ENCODE results near the gene DOK4.
A peak's percentile ranks its signal among the peaks of the same experiment; 100 is the strongest.

DOK4 gene

DNA sequence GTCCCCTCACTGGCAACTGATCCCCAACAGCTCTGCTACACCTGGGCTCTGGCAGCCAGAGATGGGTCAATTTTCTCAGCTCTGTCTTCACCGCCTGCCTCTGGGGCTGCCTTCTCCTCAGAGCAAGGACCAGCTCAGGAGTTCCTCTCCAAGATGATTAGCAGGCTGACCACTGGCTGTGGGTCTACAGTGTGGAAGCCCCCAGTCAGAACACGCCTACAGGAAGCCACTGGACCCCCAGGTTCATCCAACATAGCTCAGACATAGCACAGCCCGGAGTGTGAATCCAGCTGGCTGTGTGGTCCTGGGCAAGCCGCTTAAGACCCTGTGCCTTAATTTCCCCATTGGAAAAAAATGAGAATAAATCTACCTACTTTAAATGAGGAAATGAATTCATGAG lies 4.9 kb downstream of the DOK4 start:
- Histone ChIP-seq H3K27ac (ENCODE audit: low read length) (no peak overlapping the region), H3K4me1 (ENCODE audit: control insufficient read depth, insufficient read depth, low read length) (peaks cover 43% of the 10 kb centered on the region), H3K27me3 (ENCODE audit: control insufficient read depth in 1 of 2, insufficient read depth in 2 of 2, low read length in 2 of 2) (no peaks in the 10 kb centered on the region), H3K9ac (ENCODE audit: low read length in 2 of 2) (no peak overlapping the region), H3K4me3 (ENCODE audit: low read length in 2 of 2) (no peak overlapping the region), H3K36me3 (ENCODE audit: control insufficient read depth in 2 of 2, insufficient read depth in 2 of 2, low read length in 2 of 2) (no peaks in the 10 kb centered on the region), H3K9me3 (ENCODE audit: control insufficient read depth in 2 of 2, low read length in 2 of 2) (no peaks in the 10 kb centered on the region)

DNA sequence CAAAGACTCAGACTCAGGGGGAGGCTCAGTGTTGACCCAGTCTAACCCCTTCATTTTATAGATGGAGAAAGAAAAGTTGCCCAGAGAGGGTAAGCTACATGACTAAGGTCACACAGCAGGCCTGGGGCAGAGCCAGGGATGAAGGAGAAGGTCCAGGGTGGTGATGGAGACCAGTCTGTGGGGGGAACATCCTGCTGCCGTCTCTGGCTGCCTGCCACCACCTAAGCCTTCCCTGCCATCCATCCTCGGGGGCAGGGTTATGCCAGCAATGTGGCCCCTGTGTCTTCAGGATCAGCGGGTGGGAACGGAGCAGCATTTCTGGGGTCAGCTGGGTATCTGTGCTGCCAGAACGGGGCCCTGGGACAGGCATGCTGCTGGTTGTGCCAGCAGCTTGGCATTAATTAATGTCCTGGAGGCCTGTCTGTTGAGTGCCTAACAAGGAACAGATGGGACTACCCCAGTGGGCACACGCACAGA lies 5.5 kb downstream of the DOK4 start:
- peaks cover 41% of the 10 kb centered on the region for H3K4me1 ChIP-seq (ENCODE audit: control insufficient read depth, insufficient read depth, low read length)
- H3K27me3 ChIP-seq (ENCODE audit: control insufficient read depth in 1 of 2, insufficient read depth in 2 of 2, low read length in 2 of 2) = no peaks in the 10 kb centered on the region
- no peak overlapping the region for H3K9ac ChIP-seq (ENCODE audit: low read length in 2 of 2)
- H3K27ac ChIP-seq (ENCODE audit: low read length) = no peak overlapping the region
- H3K4me3 ChIP-seq (ENCODE audit: low read length in 2 of 2) = no peak overlapping the region
- no peaks in the 10 kb centered on the region for H3K36me3 ChIP-seq (ENCODE audit: control insufficient read depth in 2 of 2, insufficient read depth in 2 of 2, low read length in 2 of 2)
- H3K9me3 ChIP-seq (ENCODE audit: control insufficient read depth in 2 of 2, low read length in 2 of 2) = no peaks in the 10 kb centered on the region

DNA sequence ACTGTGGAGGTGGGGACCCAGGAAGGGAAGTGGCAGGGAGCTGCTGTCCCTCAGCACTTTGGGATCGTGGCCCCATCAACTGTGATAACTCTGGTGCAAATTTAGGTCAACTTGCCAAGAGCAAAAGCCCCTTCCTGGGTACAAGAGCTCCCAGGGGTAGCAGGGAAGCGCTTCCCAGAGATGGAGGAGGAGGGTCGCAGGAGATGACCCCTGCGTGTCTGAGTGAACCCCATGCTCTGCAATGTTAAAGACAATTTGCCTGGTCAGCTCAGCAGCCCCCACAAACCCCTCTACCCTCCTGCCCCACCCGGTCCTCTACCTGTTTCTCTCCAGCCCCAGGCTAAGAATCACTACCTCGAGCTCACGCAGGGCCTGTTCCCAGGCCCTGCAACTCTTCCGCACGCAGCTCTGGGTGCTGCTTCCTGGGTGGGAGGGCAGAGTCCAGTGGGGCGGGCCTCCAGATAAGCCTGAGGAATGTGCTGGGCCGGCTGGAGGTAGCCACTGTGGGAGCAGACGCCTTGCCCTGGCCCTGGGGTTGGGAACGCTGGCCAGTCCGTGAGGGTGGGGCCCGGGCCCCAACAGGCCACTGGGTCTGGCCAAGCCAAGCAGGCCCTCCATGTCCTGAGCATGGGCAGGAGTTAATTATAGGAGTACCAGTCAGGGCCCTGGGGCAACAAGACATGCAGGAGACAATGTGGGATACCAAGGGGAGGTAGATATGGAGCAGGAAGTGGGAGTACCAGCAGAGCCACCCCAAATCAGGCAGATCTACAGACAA lies 6.1 kb downstream of the DOK4 start:
- Histone ChIP-seq H3K4me1 (ENCODE audit: control insufficient read depth, insufficient read depth, low read length) (peaks cover 34% of the 10 kb centered on the region), H3K4me3 (ENCODE audit: low read length in 2 of 2) (peak overlapping the region; percentile 55 to 69), H3K27me3 (ENCODE audit: control insufficient read depth in 1 of 2, insufficient read depth in 2 of 2, low read length in 2 of 2) (no peaks in the 10 kb centered on the region), H3K36me3 (ENCODE audit: control insufficient read depth in 2 of 2, insufficient read depth in 2 of 2, low read length in 2 of 2) (no peaks in the 10 kb centered on the region), H3K27ac (ENCODE audit: low read length) (no peak overlapping the region), H3K9me3 (ENCODE audit: control insufficient read depth in 2 of 2, low read length in 2 of 2) (no peaks in the 10 kb centered on the region), H3K9ac (ENCODE audit: low read length in 2 of 2) (no peak overlapping the region)

DNA sequence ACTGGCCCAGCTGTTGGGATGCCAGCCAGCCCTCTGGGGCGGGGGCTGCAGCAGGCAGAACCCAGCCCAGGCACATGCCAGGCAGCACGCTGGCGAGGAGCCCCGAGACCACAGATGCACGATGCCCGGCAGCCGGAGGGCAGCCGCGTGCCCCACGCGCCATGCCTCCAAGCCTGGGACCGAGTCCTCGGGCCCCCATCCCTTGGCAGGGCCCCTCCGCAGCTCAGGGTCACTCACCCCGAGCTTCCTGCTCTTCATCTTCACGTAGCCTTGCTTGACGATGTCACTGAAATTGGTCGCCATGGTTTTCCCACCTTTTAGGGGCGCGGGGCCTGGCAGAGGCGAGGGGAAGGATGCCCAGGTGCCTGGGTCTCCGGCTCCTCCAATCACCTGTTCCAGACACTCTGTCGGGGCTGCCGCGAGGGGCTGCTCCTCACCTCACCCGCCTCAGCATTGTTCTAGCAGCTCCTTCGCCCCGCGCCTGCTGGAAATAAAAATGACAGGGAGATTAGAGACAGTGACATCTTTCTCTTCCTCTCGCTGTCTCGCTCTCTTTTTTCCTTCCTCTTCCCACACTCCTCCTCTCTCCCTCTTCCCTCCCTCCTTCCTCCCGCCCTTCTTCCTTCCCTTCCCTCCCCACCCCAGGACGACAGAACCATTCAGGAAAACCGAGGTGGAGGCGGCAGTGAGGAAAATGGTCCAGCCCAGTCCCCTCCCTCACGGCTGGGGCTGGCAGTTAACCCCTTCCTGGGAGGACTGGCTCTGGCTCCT lies 6.9 kb downstream of the DOK4 start:
- no peaks in the 10 kb centered on the region for H3K27me3 ChIP-seq (ENCODE audit: control insufficient read depth in 1 of 2, insufficient read depth in 2 of 2, low read length in 2 of 2)
- peak overlapping the region; percentile 55 to 69 for H3K4me3 ChIP-seq (ENCODE audit: low read length in 2 of 2)
- no peaks in the 10 kb centered on the region for H3K9me3 ChIP-seq (ENCODE audit: control insufficient read depth in 2 of 2, low read length in 2 of 2)
- no peak overlapping the region for H3K27ac ChIP-seq (ENCODE audit: low read length)
- H3K4me1 ChIP-seq (ENCODE audit: control insufficient read depth, insufficient read depth, low read length) = peaks cover 30% of the 10 kb centered on the region
- peaks cover 2 to 3% of the 10 kb centered on the region in 2 donors for H3K36me3 ChIP-seq (ENCODE audit: control insufficient read depth in 2 of 2, insufficient read depth in 2 of 2, low read length in 2 of 2)
- peak overlapping the region in 1 of 2 donors; percentile 47 for H3K9ac ChIP-seq (ENCODE audit: low read length in 2 of 2)

DNA sequence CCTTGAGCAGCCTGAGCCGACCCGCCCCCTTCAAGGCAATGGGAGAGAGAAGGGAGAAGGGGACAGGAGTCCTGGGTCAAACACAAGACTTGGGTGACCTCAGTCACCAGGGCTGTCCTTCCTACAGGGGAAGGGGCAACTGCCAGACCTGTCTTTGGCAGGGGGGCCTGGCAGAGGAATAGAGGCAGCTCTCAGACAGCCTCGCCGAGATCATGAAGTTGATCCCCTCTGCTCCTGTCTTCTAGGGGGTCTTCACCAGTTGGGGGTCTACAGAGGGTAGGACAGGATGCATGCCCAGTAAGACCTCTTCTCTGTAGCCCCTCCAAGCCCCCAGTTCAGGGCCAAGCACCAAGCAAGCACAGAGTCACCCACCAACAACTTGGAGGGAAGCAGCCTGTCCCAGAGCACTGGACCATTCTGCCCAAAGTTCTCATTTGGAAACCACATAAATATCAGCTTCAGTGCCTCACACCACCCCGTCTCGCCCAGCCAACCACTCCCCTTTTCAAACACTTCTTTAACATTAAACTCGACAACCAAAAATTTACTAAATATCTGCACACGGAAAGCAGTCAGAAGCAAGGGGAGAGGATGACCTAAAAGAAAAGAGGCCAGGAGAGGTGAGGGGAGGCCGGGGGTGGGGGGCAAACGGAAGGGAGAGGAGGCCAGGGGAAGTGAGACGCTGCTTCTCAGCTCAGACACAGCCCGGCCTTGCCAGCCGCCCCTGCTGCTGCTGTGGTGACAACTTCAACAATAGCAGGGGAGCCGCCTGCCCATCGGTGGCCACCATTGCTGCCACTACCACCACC lies 7.7 kb downstream of the DOK4 start:
- H3K4me3 ChIP-seq (ENCODE audit: low read length in 2 of 2) = peak overlapping the region; percentile 55 to 69
- H3K36me3 ChIP-seq (ENCODE audit: control insufficient read depth in 2 of 2, insufficient read depth in 2 of 2, low read length in 2 of 2) = peaks cover 7 to 8% of the 10 kb centered on the region in 2 donors
- no peak overlapping the region for H3K27ac ChIP-seq (ENCODE audit: low read length)
- no peaks in the 10 kb centered on the region for H3K9me3 ChIP-seq (ENCODE audit: control insufficient read depth in 2 of 2, low read length in 2 of 2)
- H3K4me1 ChIP-seq (ENCODE audit: control insufficient read depth, insufficient read depth, low read length) = peaks cover 30% of the 10 kb centered on the region
- H3K27me3 ChIP-seq (ENCODE audit: control insufficient read depth in 1 of 2, insufficient read depth in 2 of 2, low read length in 2 of 2) = no peaks in the 10 kb centered on the region
- peak overlapping the region in 1 of 2 donors; percentile 47 for H3K9ac ChIP-seq (ENCODE audit: low read length in 2 of 2)

DNA sequence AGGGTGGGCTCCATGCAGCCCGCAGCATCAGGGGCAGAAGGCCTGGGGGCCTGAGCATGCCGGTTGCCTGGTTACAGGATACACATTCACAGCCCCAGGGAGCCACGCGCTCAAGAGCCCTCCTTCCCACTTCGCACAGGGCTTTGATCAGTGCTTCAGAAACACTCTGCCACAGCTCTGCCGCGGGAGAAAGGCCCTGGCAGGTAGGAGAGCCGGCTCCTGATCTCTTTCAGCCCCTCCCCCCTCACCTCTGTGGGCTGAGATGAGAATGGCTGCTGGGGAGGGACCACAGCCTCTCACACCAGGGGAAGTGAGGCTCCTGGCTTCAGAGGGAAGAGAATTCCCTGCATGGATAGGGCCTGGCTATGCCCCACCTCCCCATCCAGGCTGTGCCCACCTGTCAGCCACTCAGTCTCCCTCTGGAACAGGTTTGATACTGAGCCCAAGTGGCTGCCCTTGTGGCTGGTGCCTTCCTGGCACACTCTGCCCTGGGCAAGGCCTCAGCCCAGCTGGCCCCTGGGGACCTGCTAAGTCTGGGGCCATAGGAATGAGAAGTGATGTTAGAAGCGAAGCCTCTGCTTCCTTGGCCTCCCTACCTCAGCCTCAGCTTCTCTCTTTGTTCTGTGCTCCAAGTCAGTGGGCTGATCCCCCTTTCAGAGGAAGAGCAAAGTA lies 8.6 kb downstream of the DOK4 start:
- Histone ChIP-seq H3K4me1 (ENCODE audit: control insufficient read depth, insufficient read depth, low read length) (peaks cover 30% of the 10 kb centered on the region), H3K27ac (ENCODE audit: low read length) (no peak overlapping the region), H3K36me3 (ENCODE audit: control insufficient read depth in 2 of 2, insufficient read depth in 2 of 2, low read length in 2 of 2) (peaks cover 11 to 16% of the 10 kb centered on the region in 2 donors), H3K27me3 (ENCODE audit: control insufficient read depth in 1 of 2, insufficient read depth in 2 of 2, low read length in 2 of 2) (no peaks in the 10 kb centered on the region), H3K9me3 (ENCODE audit: control insufficient read depth in 2 of 2, low read length in 2 of 2) (no peaks in the 10 kb centered on the region), H3K4me3 (ENCODE audit: low read length in 2 of 2) (no peak overlapping the region), H3K9ac (ENCODE audit: low read length in 2 of 2) (no peak overlapping the region)

DNA sequence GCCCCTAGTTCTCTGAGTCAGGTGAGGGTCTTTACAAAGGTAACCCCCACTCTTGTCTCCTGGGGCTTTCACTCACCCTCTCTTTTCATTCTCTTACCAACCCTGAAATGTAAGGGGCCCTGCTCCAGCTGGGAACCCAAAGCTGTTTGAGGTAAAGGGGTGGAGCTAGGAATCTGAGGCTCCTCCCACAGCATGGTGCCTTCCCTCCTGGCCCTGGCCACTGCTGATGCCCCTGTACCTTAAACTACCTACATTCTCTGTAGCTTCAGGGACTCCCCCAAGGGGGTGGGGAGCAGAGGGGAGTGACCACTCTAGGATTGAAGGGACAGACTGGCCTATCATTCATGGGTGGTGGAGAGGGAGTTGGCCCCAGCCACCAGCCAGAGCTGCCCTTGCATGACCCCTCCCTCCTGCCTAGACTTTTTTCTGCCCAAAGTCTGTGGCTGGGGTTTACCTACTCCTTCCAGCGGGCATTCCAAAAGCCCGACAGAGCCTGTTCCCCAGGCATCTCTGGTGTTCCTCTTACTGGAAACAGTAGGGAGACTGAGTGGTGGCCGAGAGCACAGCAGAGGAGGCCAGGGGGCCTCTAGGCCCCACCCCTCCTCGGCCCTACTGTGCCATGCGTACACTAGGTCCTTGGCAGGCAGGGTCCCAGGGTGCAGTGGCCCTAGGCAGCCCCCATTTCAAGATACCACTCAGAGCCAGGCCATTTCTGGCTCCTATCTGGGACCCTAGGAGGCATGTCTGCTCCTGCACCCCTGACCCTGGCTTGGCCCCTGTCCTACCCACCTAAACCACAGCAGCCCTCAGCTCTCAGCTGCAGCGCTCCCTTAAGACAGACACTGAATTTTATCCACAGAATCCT lies 9.5 kb downstream of the DOK4 start:
- no peak overlapping the region for H3K27ac ChIP-seq (ENCODE audit: low read length)
- H3K27me3 ChIP-seq (ENCODE audit: control insufficient read depth in 1 of 2, insufficient read depth in 2 of 2, low read length in 2 of 2) = no peaks in the 10 kb centered on the region
- peaks cover 30% of the 10 kb centered on the region for H3K4me1 ChIP-seq (ENCODE audit: control insufficient read depth, insufficient read depth, low read length)
- H3K9me3 ChIP-seq (ENCODE audit: control insufficient read depth in 2 of 2, low read length in 2 of 2) = no peaks in the 10 kb centered on the region
- no peak overlapping the region for H3K9ac ChIP-seq (ENCODE audit: low read length in 2 of 2)
- H3K4me3 ChIP-seq (ENCODE audit: low read length in 2 of 2) = no peak overlapping the region
- peaks cover 18 to 19% of the 10 kb centered on the region in 2 donors for H3K36me3 ChIP-seq (ENCODE audit: control insufficient read depth in 2 of 2, insufficient read depth in 2 of 2, low read length in 2 of 2)

DNA sequence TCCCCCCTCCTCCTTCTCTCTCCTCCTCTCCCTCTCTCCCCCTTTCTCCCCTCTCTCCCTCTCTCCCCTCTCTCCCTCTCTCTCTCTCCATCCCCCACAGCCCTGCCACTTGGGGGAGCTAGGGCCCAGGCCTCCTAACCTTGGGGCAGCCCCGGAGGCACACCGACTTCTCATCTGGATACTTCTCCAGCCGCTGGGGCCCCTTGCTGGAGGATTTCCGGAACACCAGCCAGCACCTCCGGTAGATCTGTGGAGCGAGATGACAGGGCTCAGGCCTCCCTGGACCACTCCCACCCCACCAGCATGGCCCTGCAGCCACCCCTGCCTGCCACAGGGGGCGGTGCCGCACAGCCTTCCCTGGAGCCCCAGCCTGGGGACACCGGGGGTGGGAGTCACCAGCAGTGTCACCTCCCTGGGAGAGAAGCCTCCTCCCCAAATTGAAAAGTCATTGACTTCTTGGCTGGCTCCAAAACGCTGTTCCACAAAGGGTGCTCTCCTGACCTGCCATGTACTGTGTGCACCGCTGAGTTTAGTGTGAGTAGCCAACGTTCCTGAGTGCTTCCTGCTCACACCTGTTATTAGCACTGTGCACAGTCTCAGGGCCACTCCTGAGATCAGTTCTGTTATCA lies 10.5 kb downstream of the DOK4 start:
- Histone ChIP-seq H3K9ac (ENCODE audit: low read length in 2 of 2) (no peak overlapping the region), H3K27me3 (ENCODE audit: control insufficient read depth in 1 of 2, insufficient read depth in 2 of 2, low read length in 2 of 2) (no peaks in the 10 kb centered on the region), H3K4me3 (ENCODE audit: low read length in 2 of 2) (no peak overlapping the region), H3K4me1 (ENCODE audit: control insufficient read depth, insufficient read depth, low read length) (peaks cover 30% of the 10 kb centered on the region), H3K27ac (ENCODE audit: low read length) (no peak overlapping the region), H3K9me3 (ENCODE audit: control insufficient read depth in 2 of 2, low read length in 2 of 2) (no peaks in the 10 kb centered on the region), H3K36me3 (ENCODE audit: control insufficient read depth in 2 of 2, insufficient read depth in 2 of 2, low read length in 2 of 2) (peaks cover 24 to 25% of the 10 kb centered on the region in 2 donors)
